KMS-11 (cell line): ENCODE results near the gene CD9.

Experiments
- H2AFZ ChIP-seq: fragments of 200-600 bp; sonication (generic); 2 replicates; pipeline ENCODE4 v1.6.1; 2016; ENCODE audit warnings: antibody characterized with exemption, mixed run types, low read depth
- H3K27ac ChIP-seq: fragments of 200-600 bp; sonication (generic); 2 replicates; pipeline ENCODE4 v1.6.1; 2016; ENCODE audit warnings: mild to moderate bottlenecking, mixed run types
- H3K27me3 ChIP-seq: fragments of 200-600 bp; sonication (generic); 2 replicates; pipeline ENCODE4 v1.6.1; 2017; ENCODE audit warnings: mild to moderate bottlenecking, low read depth, mixed run types, moderate library complexity; ENCODE audit not compliant: insufficient read depth
- H3K36me3 ChIP-seq: fragments of 200-600 bp; sonication (generic); 2 replicates; pipeline ENCODE4 v1.6.1; 2017; ENCODE audit warnings: mild to moderate bottlenecking, mixed run types; ENCODE audit not compliant: insufficient read depth
- H3K4me1 ChIP-seq: fragments of 200-600 bp; sonication (generic); 2 replicates; pipeline ENCODE4 v1.6.1; 2016; ENCODE audit warnings: mild to moderate bottlenecking, low read depth, mixed run types; ENCODE audit not compliant: poor library complexity, severe bottlenecking
- H3K4me2 ChIP-seq: fragments of 200-600 bp; sonication (generic); 2 replicates; pipeline ENCODE4 v1.7.0; 2016; ENCODE audit warnings: mild to moderate bottlenecking, mixed run types
- H3K4me3 ChIP-seq: fragments of 200-600 bp; sonication (generic); IDR thresholded peaks from 2 replicates; pipeline ENCODE4 v1.6.1; 2017; ENCODE audit warnings: low read depth, low read length, mixed read lengths; ENCODE audit not compliant: insufficient read depth
- H3K79me2 ChIP-seq: fragments of 200-600 bp; sonication (generic); 2 replicates; pipeline ENCODE4 v1.6.1; 2016; ENCODE audit warnings: low read depth, mixed run types; ENCODE audit not compliant: insufficient read depth
- H3K9ac ChIP-seq: fragments of 200-600 bp; sonication (generic); 2 replicates; pipeline ENCODE4 v1.6.1; 2016; ENCODE audit warnings: mild to moderate bottlenecking, mixed run types
- H4K20me1 ChIP-seq: fragments of 200-600 bp; sonication (generic); 2 replicates; pipeline ENCODE4 v1.6.1; 2016; ENCODE audit warnings: mild to moderate bottlenecking, mixed run types; ENCODE audit not compliant: insufficient read depth
- CTCF ChIP-seq: fragments of 200-600 bp; sonication (generic); conservative IDR thresholded peaks from 2 replicates; pipeline ENCODE4 v1.6.1; 2017; ENCODE audit warnings: low read depth, mild to moderate bottlenecking, antibody characterized with exemption, low read length, moderate library complexity, mixed read lengths

Gene CD9

GRCh38 chr12:6226002-6226678 is 25.9 kb downstream of the CD9 start:
- Histone ChIP-seq H3K36me3 (no peaks in the 10 kb centered on the region), H3K9ac (no peak overlapping the region), H3K4me1 (peaks cover 17% of the 10 kb centered on the region), H3K4me3 (no peak overlapping the region), H3K27me3 (no peaks in the 10 kb centered on the region), H3K79me2 (no peaks in the 10 kb centered on the region), H2AFZ (no peak overlapping the region), H3K4me2 (no peak overlapping the region), H3K27ac (no peak overlapping the region), H4K20me1 (no peaks in the 10 kb centered on the region)
- TF ChIP-seq CTCF = no peak

- no peaks in the 10 kb centered on the region for H3K79me2 ChIP-seq
- H3K4me1 ChIP-seq = peaks cover 22% of the 10 kb centered on the region
- H3K4me2 ChIP-seq = no peak overlapping the region
- no peaks in the 10 kb centered on the region for H3K27me3 ChIP-seq
- no peak overlapping the region for H3K4me3 ChIP-seq
- no peak for TF ChIP-seq CTCF
- no peak overlapping the region for H3K27ac ChIP-seq
- no peaks in the 10 kb centered on the region for H3K36me3 ChIP-seq
- no peaks in the 10 kb centered on the region for H4K20me1 ChIP-seq
- H3K9ac ChIP-seq = no peak overlapping the region
- H2AFZ ChIP-seq = no peak overlapping the region
These were observed 26.5 kb downstream of the CD9 start for GRCh38 chr12:6226679-6227051.

GRCh38 chr12:6228535-6229223 is 28.5 kb downstream of the CD9 start:
- no peaks in the 10 kb centered on the region for H4K20me1 ChIP-seq
- no peaks in the 10 kb centered on the region for H3K36me3 ChIP-seq
- H3K9ac ChIP-seq = no peak overlapping the region

More at GRCh38 chr12:6228535-6229223, 28.5 kb downstream of the CD9 start:
- Histone ChIP-seq H3K4me2 (no peak overlapping the region), H3K27ac (no peak overlapping the region), H3K4me1 (peaks cover 33% of the 10 kb centered on the region), H3K27me3 (no peaks in the 10 kb centered on the region), H3K79me2 (no peaks in the 10 kb centered on the region), H2AFZ (no peak overlapping the region), H3K4me3 (no peak overlapping the region)
- TF ChIP-seq CTCF = no peak
